Activated CD4-positive, alpha-beta T cell treated with anti-CD3 and anti-CD28 coated beads, Interleukin-10, Interleukin-2, amounts not matched to agents 100 ng/mL and 50 ng/mL, durations not matched to agents 16 hours and 8 hours (primary cell): ENCODE results near the gene LTBP1.
"Not testable (repeated sequence)": the region's sequence is repeated elsewhere in the genome, so short reads cannot be mapped to it uniquely, and the experiment has no call there.

ENCODE experiments used
- DNase-seq: peaks from one replicate; pipeline ENCODE4 v3.0.0-alpha.2; 2020

Gene LTBP1

DNA sequence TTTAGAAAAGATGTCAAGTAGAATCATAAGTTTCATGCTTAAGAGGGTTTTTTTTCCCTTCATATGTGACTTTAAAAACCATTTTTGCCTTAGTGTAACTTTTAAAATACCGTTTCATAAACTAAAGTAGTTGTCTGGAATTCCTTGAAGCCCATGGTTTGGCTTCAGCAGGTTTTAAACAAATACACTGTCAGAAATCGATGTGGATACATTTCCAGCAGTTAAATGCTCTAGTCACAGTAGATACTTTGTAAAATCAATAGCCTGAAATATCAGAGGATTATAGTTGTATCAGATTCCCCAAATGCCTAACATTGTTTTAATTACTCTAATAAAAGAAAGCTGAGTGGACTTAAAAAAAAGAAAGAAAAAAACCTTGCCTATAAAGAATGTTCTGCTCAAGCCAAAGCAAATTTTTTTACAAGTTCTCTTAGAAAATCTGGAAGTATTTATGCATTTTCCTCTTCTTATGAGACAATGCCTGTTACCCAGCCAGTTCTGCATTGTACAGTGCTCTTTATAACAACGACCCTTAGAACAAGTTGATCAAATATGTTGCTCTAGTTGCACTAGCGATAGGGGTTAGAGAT is 260.5 kb downstream of the LTBP1 start:
- no peak for DNase-seq

DNA sequence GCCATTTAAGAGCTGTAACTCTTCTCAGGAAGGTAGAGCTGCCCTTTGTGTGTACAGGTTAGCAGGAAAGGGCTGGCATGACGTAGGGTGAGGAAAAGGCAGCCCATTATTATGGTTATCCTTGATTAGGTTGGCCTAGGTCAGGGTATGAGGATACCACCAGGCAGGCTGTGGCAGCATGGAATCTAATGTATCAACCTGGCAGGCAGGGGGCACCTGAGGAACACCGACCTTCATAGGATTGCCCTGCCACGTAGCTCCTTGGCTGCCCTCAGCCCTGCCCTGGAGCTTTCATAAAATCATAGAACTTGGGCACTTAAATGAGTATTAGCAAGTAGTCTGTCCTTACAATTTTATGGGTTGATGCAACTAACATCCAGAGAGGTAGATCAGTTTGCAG is 261.6 kb downstream of the LTBP1 start:
- no peak for DNase-seq

DNA sequence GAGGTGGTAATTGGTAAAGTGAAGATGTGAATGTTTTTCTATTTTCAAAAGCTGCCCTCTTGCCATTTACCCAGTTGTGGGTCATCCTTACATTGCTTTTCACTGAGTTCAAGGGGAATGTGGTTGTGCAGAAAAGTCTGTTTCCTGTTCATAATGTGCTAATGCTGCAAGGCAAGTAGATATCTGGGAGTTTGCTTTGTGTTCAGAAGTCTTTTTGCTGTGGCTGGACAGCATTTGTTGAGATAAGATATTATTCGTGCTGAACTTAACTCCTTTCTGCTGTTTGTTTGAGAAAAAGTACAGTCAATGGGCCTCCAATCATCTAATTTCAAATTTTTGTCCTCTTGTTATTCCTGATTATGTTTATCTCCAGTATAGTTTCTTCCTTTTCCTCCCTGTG is 263.2 kb downstream of the LTBP1 start:
- no peak for DNase-seq

DNA sequence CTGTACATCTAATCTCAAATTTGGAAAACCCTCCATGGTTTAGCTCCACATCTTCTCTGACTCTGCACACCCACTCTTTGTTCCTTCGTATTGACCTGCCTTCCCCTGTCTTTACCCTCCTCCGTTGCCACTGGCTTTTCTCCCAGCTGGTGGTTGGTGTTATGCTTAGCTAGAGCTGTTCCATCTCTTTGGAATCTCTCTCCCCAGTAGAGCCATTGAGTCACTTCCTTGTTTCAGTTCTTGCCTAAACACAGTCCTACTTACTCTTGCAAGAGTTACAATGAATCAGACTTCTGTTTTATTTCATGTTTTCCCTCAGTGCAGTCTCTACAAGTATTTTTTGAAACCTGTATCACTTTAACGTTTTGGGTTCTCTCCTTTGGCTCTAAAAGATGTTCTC is 263.9 kb downstream of the LTBP1 start:
- no peak for DNase-seq

DNA sequence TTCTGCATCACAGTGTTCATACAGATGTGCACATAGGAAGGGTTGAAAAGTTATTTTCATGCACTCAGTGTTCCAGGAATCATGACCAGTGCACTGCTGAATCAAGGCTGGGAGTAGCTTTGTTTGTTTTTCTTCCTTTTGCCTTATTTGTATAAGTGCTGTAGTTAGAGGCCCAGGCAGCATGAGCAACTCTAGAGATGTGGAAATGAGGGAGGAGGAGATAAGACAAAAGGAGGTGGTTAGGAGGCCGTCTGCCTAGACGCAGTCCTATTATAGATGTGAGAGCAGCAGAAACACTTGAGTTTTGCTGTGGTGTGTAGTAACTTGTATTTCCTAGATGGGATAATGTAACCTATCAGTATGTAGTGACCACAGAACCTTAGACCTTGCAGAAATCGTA is 265.4 kb downstream of the LTBP1 start:
- DNase-seq = no peak

DNA sequence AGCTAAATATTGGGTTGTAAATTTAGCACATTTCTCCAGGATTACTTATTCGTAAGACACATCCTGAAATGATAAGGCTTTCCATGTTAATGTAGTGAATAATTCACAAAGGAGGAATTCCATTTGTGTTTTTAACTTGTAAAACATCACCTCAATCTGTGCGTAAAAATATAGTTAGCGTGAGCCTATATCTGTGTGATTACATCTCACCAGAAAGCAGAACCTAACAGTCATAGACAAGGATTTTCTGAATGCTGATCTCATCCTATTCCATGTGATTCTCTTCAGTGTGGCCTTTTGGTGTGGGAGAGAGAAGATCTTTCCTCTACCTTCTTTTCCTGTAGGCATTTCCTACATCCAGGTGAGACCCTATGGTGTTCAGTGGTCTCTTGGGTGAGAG is 266.5 kb downstream of the LTBP1 start:
- no peak for DNase-seq

DNA sequence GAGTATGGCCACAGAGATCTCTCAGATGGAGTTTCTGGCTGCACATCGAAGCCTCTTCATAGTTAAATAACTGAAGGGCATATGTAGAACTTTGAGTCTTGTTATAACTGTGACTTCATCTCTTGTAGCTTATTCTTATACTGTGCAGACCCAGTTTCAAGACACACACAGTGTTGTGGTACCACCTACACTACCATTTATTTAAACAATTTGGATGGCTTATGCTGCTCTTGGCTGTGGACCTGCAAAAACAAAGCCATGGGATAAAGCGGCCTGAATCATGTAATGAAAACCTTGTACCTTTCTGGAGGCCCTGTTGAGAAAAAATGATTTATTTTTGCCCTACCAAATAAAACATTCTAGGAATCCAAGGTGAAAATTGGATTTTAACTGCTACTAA is 266.9 kb downstream of the LTBP1 start:
- DNase-seq = no peak

DNA sequence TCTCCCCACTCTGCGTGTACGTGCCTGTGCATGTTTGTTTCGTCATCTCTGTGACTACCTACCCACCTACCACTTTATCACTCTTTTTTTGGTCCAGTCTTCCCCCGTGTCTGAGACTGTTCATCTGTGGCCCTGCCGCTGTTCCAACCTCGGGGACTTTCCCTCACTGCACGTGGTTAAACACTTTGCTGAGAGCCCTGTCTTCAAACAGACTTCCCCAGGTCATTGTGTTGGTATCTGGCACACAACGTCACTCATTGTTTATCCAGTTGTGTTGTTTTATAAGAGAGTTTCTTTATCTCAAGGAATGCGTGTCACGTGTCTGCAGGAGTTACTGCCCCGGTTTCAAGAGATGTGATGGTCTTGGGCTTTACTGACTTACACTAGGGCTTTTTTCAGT is 267.7 kb downstream of the LTBP1 start:
- DNase-seq = no peak

DNA sequence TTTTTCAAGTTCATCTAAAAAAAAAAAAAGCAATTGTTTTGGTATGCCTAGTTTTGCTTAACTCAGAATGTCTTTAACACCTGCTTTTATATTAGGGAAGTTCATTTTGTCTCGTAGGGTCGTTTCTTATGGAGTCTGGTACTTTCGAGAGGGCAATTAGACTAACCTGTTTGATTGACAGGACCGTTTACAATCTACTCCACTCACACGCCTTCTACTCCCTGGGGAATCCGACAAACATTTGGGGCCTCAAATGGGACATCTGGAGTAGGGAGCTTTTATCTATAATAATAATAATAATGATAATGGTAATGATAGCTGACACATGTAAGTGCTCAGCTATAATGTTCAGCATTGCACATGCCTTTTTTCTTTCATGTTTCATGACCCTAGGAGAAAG is 268.1 kb downstream of the LTBP1 start:
- no peak for DNase-seq

DNA sequence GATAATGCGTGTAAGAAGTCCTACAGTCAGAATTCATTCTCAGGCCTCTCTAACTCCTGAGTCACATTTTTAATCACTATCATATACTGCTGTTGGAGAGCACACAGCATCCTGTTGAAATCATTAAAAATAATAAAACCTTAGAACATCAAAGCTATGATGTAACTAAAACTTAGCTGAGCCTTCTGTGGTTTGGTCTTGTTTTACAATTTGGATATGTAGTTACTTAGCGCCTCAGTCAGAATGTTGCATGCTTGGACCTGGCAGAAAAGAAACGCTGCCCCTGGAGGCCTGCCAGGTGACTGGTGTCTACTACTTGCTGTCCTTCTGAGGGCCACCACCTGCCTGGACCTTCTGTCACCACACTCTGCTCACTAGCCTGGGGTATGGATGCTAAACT is 268.5 kb downstream of the LTBP1 start:
- no peak for DNase-seq

DNA sequence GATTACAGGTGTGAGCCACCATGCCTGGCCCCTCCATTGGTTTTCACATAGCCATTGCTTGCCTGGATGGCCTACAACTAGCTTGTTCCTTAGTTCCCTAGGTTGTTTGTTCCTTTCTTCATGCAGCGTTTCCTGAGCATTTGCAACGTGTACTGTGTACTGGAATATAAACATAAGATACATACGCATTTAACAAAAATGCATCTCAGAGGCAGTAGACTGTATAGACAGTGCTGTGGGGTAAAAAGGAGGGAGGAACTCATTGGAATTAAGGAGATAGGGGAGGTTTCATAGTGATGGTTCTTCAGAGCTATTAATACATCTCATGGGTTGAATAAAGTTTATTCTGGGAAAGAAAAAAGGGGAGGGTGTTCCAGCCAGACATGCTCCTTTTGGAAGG is 269.2 kb downstream of the LTBP1 start:
- no peak for DNase-seq

DNA sequence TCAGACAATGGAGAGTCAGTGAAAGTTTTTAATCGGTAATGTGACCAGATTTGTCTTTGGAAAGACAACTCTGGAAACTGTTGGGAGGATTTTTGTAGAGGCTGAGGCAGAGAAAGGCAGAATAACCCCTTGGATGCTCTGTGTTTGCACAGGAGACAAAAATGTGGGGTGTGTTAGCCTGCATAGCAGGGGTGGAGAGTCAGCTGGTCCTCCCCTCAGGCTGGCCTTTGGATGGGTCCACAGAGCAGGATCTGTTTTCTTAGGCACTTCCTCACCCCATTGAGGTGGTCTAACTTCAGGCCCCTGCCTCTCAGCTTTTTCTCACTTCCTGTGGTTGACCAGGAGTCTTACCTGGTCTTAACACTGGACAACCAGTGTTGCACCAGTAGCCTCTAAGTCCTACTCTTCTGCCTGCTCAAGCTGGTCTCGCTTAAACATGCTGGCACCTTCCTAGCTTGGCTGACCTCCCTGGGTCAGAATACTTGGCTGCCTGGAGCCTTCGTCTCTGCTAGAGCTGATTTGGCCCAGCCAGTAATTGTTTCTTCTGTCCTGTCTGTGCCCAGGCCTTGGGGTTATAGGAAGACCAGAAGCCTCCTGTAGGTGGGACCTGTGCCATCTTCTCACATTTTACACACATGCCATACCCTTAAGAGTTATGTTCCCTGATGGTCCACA is 269.9 kb downstream of the LTBP1 start:
- no peak for DNase-seq

DNA sequence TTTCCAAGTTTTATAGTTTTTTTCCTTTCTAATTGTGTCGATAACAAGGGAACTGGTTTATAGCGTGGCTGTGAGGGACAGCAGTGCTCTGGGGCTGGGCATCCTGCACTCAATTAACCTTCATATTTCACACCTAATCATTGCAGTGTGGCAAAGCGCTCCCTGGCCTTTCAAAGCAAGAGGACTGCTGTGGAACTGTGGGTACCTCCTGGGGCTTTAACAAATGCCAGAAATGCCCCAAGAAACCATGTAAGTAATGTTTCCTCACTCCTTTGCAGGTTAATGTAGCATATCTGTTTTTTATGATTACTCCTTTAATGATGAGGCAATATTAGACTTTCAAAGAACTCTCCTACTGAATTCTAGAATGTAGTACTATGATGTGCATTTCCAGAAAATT is 270.7 kb downstream of the LTBP1 start:
- DNase-seq = no peak

DNA sequence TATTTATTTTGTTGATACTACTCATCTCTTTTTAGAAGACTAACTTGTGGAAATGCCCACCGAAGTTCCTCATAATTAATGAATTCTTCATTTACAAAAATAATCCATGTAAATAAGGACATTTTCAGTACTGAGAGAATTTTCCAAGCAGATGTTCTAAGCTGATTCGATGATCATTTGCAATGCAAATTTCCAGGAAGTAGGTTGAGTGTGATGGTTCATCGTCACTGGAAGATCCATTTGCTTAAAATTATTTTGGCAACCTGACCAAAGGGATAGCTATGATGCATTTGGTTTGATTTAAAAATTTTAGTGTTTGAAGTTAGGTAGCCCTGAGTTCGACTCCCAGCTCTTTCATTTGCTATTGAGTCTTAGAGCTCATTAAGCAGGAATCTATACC is 272.4 kb downstream of the LTBP1 start:
- DNase-seq = no peak

DNA sequence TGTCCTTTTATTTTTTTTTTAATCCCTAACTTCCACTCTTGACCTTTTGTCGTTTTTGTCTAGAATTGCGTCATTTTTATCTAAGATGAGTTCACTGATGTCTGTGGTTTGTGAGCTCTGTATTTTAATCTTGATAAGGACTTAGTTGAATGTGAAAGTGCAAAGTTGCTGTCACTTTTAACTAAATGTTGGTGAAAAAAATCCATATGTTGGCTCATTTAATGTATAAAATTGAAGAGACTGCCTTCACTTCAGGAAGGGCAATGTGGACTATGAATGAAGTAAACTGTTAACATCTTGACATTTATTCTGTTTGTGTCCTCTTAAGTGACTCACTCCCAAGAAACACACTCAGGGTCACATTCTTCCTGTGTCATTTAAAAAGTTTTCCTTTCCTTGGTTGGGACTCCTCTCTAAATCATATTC is 273.1 kb downstream of the LTBP1 start:
- peak; percentile 30 for DNase-seq

DNA sequence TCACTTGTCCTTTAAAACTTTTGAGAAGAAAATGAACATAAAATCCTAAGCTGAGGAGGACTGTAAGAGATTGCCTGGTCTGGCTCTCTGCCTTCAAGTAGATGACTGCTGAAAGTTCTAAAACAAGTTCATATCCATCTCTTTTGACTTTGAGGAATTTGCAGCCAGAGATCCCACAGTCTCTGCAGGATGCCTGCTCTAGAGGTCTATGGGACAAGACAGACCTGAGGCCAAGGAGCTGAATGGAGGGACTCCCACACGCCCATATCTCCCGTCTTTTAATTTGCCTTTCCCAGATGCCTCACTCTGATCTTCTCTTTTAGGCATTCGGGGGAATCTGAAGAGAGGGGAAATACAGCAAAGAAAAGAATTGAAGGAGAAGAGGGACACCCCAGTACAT is 273.8 kb downstream of the LTBP1 start:
- no peak for DNase-seq

DNA sequence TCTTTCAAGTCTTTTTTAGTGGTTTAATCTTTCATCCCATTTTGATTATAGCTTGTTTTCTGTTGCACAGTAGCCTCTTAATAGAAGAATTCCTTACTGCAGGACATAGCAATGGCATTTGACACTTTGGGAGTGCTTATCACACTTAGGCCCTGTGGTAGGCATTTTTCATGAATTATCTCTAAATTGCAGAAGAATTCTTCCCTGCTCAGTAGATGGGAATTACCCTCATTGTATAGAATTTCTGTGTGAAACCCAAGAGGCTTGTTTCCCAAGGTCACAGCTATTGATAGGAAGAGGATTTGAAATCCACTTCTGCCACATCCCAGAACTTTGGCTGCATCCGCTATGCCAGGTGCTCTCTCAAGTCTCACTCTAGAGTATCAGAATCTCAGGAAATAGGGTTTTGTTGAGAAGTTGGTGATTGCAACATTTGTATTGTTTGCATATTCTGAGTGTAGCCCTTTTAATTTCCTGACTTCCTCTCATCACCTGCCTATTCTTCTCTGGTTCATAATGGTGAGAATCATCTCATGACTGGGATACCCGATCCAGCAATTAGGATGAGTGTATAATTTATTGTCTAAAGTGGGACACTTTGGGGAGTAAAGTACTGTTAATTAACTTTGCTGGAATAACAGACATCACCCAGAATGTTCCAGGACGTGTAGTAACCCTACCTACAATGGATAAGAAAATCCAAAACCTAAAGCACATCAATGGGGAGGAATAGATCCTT is 274.5 kb downstream of the LTBP1 start:
- DNase-seq = no peak

DNA sequence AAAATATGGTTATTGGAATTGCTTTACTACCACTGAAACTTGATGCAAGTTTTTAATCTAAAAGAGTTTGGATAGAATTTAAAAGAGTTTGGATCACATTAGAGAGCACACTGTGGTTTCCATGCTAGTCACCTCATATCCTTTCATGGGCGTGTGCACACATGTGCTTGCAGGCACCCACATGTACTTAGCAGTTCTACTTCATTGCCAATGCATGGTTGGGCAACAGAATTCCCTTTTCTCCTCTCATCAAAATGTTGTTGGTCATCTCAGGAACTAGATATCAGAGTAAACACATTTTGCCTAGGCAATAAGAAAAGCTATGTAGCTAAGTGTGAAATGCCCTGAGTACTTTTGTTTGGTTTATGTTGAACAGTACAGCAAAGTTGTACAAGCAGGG is 275.6 kb downstream of the LTBP1 start:
- no peak for DNase-seq

DNA sequence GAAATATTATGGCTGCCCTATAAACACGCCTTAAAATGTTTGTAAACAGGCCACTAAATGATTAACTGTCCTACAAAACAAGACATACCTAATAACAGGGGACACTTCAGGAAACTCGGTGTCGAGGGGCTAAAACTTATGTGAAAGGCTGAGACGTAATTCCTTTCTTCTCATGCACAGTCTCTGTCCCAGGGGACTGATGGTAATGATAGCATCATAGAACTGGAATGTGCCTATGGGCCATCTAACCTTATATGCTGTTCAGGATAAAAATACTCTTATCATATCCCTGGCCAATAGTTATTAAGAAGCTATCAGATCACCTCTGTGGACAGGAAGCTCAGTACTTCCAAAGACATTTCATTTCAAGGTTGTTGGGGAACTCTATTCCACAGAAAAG is 277.1 kb downstream of the LTBP1 start:
- DNase-seq = no peak

DNA sequence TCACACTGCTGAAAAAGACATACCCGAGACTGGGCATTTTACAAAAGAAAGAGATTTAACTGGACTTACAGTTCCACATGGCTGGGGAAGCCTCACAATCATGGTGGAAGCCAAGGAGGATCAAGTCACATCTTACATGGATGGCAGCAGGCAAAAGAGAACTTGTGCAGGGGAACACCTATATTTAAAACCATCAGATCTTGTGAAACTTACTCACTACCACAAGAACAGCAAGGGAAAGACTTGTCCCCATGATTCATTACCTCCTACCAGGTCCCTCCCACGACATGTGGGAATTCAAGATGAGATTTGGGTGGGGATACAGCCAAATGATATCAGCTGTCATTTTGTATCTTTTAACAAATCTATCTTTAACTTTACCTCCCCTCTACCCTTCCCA is 278.6 kb downstream of the LTBP1 start:
- no peak for DNase-seq

DNA sequence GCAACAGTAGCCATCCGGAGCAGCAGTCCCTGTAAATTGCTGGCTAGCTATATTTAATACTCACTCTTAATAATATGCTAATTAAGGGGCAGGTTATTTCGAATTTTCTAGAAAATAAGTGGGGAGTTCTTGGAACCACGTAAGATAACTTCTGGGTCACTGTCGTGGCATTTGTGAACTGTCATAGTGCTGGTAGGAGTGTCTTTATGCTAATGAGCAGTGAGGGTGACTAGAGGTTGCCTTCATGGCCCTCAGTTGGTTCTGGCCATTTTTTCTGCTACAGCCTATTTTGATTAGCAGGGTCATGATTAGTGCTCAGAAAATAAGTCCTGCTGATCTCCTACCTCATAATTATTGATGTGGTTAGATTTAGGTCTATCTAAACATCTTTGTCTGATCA is 279.8 kb downstream of the LTBP1 start:
- no peak for DNase-seq

DNA sequence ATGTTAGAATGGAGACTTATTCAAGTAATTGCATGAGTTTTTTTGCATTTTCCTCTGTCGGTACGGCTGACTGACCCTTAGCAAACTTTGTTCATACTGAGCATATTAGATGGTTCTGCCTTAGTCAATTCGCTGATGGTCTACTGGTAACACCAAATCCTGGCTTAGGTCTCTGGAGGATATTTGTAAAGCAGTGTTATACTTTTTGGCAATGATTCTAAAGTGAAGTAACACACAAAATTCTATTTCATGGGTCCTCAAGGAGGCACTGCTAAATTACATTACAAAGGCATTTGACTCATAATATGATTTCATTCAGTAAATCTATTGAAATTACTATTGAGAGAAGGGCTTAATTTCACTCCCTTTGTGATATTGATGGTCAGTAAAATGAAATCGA is 282.9 kb downstream of the LTBP1 start:
- no peak for DNase-seq

DNA sequence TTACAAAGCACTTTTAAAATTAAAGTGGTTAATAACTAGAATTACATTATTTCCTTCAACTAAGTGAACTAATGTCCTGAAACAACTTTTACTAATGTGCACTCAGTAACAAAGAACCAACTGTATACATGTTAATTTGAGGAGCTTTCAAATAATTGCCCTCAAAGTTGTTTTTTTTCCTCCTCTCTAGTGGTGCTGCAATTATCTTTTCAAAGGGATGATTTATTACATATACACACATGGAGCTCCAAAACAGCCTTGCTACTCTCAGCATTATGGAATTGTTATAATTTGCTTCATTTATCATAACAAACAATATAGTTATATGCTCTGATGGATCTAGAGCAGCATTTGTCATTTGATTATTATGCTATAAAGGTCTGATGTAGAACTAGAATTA is 283.4 kb downstream of the LTBP1 start:
- no peak for DNase-seq

DNA sequence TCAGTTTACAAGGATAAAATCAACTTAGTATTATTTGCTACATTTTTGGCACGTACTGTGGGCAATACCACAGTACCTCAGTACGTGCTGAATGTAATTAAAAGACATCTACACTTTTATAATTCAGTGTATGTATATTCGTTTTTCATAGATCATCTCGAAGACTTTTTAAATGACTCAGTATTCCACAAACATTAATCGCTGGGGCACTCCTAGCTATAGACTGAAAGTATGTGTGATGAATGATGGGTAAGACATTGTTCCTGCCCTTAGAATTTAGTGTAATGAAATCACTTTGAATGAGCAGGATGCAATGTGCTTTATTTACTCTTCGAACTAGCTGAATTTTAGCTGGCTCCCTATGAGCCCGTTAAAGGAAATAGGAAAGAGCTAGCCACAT is 284.1 kb downstream of the LTBP1 start:
- DNase-seq = no peak

DNA sequence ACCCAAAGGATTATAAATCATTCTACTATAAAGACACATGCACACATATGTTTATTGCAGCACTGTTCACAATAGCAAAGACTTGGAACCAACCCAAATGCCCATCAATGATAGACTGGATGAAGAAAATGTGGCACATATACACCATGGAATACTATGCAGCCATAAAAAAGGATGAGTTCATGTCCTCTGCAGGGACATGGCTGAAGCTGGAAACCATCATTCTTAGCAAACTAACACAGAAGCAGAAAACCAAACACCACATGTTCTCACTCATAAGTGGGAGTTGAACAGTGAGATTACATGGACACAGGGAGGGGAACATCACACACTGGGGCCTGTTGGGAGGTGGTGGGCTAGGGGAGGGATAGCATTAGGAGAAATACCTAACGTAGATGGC is 288.8 kb downstream of the LTBP1 start:
- not testable (repeated sequence) for DNase-seq
